IPS-NIHi7 (cell line): Measurements from ENCODE around the gene YIPF2.
A peak's percentile ranks its signal among the peaks of the same experiment; 100 is the strongest.
"Not testable (repeated sequence)": the region's sequence is repeated elsewhere in the genome, so short reads cannot be mapped to it uniquely, and the experiment has no call there.

ENCODE experiments used
- DNase-seq: peaks from one replicate; pipeline ENCODE4 v3.0.0; 2012; ENCODE audit warnings: mixed read lengths; ENCODE audit errors: extremely low spot score

YIPF2 gene

DNA sequence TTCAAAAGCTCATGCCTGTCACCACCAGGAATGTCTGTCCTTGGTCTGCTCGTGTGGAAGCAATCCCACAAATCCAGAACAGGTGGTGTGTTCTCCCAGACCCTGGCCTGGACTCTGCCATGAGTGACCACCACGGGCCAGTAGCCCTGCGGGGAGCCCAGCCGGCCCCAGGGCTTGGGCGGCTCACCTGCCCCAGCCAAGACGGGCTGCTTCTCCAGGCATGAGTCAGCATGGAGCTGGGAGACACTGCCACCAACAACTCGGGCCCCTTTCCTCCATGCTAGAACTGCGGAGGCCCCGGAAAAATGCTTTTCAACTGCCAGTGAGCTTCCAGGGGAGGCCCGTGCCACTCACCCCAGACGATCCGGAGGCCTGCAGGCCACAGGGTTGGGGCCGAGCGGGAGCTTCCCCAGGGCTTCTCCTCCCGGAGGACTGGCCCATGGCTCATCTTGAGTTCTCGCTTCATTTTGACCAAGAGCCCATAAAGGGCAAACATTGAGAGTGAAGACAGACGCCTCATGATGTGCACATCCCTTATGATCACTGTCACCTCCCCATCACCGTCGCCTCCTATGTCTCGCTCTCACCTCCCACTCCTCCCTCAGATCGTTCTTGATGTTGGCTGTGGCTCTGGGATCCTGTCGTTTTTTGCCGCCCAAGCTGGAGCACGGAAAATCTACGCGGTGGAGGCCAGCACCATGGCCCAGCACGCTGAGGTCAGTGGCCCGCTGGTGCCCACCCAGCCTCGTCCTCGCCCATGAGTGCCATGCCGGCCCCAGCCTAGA lies 16.7 kb downstream of the YIPF2 start:
- no peak for DNase-seq

DNA sequence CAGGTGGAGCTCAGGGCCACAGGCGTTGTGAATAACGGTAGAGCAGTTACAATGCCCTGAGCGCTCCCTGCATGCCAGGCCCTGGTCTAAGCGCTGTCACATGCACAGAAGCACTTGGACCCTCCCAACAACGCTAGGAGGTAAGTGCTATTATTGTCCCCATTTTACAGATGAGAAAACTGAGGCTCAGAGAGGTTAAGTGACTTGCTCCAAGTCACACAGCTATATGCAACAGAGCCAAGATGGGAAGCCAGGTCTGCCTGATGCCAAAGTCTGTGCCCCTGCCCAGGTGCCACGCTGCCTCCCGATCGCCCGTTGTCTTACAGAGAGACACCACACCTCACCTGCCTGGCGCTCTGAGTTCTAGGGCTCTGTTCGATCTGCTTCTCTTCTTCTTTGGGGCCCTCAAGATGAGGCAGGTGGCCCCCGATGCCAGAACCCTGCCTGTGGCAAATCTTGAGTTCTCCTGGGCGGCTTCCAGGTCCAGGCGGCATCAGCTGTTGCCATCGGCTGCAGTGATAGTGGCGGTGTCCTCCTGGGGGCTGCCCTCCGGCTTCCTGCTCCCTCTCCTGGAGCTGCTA lies 20.0 kb downstream of the YIPF2 start:
- no peak for DNase-seq

DNA sequence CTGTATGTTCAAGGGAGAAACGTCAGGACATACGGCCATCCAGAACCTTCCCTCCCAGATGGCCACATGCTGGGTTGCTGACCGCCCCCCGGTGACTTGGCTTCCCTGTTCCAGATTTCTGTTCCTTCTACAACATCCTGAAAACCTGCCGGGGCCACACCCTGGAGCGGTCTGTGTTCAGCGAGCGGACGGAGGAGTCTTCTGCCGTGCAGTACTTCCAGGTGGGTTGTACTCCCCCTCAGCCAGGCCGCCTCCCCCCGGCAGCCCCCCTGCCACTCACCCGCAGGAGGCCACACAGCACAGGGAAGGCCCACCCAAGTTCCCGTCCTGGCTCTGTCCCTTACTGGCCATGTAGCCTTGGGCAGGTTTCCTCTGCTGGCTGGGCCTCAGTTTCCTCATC lies 20.5 kb downstream of the YIPF2 start:
- no peak for DNase-seq

DNA sequence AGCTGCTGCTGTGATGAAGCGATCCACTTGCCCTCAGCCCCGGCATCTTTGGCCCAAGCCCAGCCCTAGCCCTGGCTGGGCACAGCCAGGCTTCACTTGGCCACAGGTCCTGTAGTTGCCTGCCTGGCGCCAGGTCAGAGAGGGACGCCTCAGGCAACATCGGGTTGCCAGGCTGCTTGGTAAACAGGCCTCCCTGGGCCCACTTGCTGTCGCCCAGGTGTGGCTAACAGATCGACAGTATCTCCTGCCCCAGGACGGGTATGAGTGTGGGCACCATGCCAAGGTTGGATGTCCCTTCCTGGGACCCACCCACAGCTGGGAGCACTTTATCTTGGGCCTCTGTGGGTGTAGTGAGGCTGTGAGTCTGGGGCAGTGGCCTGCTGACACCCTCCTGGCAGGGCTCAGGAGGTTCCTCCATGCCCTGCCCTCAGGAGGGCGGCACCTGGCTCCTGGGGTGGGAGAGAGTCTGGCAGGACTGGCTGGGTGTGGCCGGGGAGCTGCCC lies 29.2 kb downstream of the YIPF2 start:
- DNase-seq: no peak

DNA sequence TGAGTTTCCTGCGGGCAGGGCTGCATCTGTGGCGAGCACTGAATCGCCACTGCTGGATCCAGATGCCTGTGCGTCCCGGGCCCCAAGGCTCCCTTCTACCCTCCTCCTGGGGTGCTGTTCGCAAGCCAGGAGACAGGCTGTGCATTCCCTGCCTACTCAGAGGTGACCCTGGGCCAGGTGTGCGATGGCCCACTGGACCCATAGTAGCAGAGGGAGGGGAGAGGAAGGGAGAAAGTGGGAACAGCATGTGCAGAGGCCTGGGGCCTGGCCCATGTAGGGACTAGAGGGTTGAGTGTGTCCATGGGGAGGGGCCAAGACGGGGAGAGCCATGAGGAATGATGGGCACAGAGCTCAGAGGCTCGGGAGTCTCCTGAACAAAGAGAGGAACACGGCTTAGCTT lies 29.8 kb downstream of the YIPF2 start:
- DNase-seq: no peak

DNA sequence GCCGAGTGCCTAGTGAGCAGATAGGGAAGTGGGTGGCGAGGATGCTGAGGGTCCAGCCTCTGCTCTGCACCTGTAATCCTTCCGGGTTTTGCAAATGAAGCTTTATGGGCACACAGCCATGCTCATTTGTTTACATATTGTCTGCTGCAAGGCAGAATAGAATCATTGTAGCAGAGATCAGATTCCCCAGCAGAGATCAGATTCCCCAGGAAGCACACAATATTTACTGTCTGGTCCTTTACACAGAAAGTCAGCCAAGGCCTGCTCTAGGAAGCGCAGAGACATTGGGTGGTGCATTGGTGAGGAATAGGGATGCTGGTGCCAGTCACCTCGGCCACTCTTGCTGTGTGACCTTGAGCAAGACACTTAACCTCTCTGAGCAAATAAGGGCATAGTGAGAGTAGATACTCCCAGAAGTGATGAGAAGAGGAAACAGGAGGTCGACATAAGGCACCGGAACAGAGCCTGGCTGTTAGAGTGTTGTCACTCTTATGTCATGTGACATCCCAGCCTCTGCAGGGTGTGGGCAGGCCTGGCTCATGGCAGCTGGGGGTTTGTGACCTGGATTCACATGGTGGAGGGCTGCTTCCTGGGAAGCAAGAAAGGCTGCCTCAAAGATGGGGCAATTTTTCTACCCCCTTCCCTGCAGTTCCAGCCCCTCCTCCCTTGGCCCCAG lies 31.4 kb downstream of the YIPF2 start:
- DNase-seq: no peak

DNA sequence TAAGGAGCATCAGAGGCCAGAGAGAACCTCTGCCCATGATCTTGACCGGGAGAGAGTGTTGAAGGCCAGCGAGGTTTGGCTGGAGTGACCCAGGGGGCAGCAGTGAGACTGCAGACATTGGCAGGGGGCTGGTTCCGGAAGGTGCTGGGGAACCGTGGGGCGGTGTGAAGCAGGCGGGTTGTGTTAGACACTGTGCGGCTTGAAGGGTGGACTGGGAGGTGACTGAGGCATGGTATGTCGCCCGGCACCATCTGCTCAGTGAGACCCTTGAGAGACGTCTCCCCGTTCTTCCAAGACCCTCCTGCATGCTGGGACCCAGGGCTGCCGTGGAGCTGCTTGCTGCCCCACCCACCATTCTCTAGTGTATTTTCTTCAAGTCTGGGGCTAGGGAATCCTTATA lies 32.5 kb downstream of the YIPF2 start:
- DNase-seq: peak; percentile 70

DNA sequence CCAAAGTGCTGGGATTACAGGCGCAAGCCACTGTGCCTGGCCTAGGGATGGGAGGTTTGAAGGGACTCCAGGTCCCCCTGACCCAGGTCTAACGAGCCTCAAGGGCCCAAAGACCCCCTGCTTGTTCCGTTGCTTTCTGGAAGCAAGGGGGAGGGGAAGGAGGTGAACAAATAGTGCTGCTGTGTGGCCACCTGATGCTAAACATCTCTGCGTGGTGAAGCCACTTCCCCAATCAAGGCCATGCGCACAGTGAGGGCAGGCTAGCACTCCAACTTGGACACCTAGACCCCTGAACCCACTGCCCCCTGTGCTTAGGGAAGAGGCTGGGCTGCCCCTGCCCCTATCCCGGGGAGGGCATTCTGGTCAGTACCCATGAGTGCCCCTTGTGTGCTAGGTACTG lies 33.1 kb downstream of the YIPF2 start:
- no peak for DNase-seq

DNA sequence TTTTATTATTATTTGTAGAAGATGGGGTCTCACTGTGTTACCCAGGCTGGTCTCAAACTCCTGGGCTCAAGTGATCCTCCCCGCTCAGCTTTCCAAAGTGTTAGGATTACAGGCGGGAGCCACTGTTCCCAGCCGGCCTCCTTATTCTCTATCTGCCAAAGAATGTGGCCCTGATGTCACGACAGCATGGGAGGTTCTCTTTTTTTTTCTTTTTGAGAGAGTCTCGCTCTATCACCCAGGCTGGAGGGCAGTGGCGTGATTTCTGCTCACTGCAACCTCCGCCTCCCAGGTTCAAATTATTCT lies 33.6 kb downstream of the YIPF2 start:
- DNase-seq: no peak

DNA sequence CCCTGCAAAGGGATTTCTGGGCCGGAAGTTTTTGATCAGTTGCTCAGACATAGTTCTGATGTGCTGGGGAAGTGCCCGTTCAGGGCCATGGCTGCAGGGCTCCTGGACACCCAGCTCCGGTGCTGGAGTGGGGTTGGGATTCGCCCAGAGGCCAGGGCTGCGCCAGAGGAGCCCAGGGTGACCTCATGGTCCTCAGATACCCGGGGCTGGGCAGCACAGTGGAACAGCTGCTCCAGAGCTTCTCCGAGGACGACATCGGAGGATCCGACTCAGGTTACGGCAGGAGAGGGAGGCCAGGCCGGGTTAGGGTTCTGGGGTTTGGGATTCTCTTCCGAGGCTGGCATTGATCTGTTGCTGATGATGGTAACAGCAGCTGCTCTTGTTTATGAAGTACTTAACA lies 36.2 kb downstream of the YIPF2 start:
- no peak for DNase-seq

DNA sequence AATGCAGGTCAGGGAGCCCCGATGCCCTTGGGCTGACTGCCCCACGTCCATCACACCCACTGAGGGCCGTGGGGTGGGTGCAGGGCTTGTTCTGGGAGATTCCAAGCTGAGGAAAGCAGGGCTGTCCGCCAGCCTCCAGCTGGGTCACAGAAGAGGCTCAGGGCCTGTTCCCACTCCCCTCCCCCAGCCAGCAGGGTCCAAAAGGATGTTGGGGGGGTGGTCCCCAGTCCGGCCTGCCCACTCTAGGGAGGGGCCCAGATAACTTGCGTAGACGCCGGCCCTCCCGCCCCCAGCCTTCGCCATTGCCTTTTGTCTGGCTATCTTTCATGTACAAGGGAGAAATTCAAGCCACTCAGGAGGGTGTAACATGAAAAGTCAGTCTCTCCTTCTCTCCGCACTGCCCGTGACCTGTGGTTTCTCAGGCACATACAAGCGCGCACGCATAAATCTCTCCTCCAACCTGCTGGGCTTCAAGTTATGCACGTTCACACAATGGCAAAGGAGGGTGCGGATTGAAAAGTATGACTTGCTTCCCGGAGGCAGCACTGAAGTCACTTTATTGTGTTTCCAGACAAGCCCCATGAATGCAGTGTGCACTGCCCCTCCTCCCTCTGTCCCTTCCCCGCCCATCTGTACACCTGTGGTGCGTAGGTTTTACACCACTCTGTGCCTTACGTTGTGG lies 36.9 kb downstream of the YIPF2 start:
- no peak for DNase-seq

DNA sequence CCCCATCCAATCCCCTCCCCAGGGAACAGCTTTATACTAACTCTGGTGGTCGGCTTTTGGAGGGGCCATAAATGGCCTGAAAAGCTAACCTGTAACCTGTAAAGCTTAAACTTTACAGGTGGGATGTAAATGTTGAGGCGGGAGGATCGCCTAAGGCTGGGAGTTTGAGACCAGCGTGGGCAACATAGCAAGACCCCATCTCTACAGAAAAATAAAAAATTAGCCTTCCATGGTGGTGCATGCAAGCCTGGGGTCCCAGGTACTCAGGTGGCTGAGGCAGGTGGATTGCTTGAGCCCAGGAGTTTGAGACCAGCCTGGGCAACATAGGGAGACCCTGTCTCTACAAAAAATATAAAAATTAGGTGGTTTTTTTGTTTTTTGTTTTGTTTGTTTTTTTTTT lies 38.6 kb downstream of the YIPF2 start:
- DNase-seq: no peak

DNA sequence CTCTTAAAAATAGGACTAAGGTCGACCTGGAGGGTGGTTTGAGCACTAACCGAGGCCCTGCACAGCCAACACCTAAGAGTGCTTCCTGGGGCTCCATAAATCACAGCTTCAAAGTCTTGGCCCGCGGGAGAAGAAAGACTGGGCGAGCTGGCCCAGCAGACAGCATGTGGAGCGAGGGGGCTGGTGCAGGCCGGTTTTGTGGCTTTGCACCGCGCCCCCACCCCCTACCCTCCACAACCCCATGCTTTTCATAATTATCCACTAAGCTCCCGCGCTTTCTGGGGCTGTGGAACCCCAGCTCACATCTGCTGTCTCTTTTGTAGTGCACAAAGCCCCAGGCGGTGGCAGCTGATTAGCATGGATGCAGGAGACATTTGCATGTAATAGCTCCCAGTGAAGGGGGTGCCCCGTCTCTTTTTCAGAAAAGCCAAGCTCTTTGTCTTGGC lies 40.0 kb downstream of the YIPF2 start:
- peak; percentile 62 for DNase-seq

DNA sequence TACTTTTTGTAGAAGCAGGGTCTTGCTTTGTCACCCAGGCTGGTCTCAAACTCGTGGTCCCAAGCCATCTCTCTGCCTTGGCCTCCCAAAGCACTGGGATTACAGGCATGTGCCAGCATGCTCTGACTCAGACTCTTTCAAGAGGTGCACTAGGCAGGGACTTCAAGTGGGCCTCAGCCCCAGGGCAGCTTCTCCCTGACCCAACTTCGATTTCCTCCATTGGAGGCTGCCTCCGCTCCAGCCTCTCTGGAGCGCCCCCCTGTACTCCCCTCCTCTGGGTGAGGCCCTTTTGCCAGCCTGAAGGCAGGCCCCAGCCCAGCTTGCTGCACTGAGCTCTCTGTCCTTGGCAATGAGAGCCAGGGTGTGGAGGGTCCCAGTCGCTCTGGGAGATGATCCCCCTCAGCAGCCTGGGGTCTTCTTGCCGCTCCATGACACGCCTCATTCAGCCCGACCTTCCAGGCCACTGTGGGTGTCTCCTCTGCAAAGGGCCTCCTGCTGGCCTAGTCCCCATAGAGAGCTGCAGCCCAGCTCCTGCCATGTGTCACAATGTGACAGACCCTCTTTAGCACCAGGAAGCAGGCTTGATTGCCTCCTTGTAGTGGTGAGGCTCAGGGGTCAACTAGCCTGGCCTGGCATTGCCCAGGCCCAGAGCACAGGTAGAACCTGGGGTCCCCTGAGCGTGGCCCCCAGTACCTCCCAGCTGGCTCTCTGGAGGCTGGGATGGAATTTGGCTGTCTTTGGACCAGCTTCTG lies 40.6 kb downstream of the YIPF2 start:
- DNase-seq: no peak

DNA sequence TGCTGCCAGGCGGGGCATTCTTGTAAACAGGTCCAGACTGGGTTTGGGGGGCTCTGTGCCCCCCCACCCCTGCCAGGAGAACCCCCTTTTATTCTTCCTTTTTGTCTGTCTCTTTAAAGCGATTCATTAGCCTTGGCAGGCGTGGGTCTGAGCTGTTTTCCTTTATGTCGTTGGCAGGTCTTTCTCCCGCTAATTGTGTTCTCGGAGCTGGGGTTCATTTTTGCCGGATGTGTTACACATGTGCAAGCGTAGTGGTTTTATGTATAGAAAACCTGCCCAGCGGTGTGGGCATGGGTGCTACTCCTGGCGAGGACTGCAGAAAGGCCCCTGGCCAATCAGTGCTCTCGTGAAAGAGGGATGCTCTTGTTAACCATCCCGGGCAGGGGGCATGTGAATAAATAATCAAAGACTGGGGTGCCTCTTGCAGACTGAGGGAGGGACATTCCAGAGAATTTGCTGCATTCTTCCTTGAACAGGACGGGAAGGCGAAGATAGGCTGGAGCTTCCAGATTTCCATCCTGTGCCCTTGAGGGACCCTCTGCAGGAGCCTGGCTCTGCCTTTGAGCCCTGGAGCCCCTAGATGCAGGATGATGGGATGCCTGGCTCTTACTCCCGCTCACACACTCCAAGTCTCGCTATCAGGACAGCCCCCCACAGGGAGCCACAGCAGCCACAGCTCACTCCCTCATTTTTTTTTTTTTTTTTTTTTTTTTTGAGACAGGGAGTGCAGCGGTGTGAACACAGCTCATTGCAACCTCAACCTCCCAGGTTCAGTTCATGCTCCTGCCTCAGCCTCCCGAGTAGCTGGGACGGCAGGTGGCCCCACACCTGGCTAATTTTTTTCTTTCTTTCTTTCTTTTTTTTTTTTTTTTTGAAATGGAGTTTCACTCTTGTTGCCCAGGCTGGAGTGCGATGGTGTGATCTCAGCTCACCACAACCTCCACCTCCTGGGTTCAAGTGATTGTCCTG lies 43.0 kb downstream of the YIPF2 start:
- no peak for DNase-seq

DNA sequence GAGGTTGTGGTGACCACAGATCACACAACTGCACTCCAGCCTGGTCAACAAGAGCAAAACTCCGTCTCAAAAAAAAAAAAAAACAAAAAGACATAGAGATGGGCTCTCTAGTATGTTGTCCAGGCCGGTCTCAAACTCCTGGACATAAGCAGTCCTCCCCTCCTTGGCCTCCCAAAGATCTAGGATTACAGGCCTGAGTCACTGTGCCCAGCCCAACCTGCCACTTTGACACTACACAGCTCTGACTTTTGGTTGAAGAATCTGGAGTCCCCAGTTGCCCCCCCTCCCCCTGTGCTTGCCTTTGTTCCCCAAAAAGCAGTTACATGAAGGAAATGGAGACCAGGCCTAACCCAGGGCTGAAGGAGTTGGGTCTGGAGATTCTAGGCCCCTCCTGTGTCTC lies 44.2 kb downstream of the YIPF2 start:
- DNase-seq: no peak

DNA sequence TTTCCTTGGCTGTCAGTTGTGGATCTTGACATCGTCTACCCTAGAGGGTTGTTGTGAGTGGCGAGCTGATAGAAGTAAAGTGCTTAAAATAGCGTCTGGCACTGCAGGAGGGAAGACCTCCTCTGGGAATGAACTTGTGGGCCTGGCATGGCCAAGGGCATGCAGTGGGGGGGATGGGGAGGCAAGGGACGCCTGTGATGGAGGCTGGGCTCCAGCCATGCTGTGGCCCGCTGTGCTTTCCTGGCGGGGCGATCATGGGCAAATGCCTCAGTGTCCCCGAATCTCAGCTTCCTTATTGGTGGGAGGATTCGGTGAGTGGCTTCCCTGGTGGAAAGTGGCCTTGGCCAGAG lies 46.4 kb downstream of the YIPF2 start:
- DNase-seq: no peak

DNA sequence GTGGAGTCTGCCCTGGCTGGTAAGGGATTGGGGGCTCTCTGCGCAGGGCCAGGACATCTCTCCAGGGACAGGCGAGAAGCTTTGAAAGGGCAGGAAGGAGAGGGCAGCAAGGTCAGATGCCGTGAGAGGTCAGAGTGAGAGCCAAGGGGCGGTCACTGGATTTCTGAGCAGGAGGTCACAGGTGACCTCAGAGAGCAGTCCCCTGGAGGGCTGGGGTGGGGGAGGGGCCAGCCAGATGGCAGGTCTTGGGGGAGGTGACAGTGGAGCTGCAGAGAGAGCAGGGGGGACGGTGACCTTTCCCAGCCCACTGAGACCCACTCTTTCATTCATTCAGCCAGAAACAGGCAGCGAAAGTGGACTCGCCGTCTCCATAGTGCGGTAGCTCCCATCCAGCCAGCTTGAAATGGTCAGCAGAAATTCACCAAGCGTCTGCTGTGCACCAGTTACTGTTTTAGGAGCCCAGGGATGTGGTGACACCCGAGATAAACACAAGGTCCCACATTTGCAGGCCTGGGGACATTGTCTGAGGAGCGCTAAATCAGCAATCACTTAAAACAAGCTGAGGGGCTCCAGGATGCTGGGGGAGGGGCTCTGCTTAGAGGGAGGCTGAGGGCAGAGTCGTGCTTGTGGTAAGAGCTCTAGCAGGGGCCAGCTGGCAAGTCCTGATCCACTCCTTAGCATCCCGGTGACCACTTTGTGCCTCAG lies 46.9 kb downstream of the YIPF2 start:
- no peak for DNase-seq

DNA sequence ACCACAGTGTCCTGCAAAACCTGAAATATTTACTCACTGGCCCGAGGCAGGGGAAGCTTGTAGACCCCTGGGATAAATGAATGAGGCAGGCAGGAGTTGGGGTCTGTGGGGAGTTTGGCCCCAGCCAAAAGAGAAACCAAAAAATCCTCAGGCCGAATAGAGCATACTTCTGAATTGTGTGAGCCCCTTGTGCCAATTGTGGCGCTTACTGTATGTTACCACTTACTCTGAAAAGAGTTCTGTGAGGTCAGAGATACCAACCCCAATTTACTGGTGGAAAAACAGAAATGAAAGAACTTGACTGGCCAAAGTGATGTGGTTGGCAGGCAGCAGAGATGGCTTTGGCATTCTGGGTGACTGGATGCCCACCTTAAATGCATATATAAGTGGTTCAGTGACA lies 50.2 kb downstream of the YIPF2 start:
- DNase-seq: no peak

DNA sequence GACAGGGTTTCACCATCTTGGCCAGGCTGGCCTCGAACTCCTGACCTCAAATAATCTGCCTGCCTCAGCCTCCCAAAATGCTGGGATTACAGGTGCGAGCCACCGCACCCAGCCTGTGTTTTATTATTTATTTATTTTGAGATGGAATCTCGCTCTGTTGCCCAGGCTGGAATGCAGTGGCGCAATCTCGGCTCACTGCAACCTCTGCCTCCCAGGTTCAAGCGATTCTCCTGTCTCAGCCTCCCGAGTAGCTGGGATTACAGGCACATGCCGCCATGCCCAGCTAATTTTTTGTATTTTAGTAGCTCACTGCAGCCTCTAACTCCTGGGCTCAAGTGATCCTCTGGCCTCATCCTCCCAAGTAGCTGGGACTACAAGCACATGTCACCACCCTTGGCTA lies 50.8 kb downstream of the YIPF2 start:
- not testable (repeated sequence) for DNase-seq
